A549 (cell line): ENCODE measurements around the gene FAM110C. TPM values are rescaled to one million over a fixed set of nuclear protein-coding genes. Genes with fewer than 3 reads are reported as not detected.
"Not testable (repeated sequence)": the region's sequence is repeated elsewhere in the genome, so short reads cannot be mapped to it uniquely, and the experiment has no call there.

Experiments
- ATAC-seq, 2 experiments: fragments of 200-7000 bp in 1 of 2; fragments of >200 bp in 1 of 2; cut with Nextera tagmentation in 1 of 2; cut with Tn5 transposase in 1 of 2; 3 replicates each; pipeline versions ENCODE4 v1.8.0 to v1.9.1; 2018 to 2020; ENCODE audit warnings: mild to moderate bottlenecking in 1 of 2, moderate library complexity in 1 of 2
- CTCF ChIA-PET: fragments of 300-600 bp; sonication (Branson Sonifier 250); formaldehyde crosslinking; extraction: SDS; loops from one replicate; lab custom pipeline; 2021; ENCODE audit warnings: antibody characterized with exemption, inconsistent platforms; lab: Yijun Ruan, JAX
- POLR2A ChIA-PET: fragments of 350-600 bp; formaldehyde crosslinking; extraction: SDS; loops from one replicate; lab custom pipeline; 2021; ENCODE audit warnings: antibody characterized with exemption, inconsistent platforms; lab: Yijun Ruan, JAX
- DNase-seq, 2 experiments: peaks; one replicate each; pipeline versions ENCODE4 v3.0.0 to v3.0.0-alpha.2; 2011 to 2016; ENCODE audit warnings: low read depth in 1 of 2, low spot score in 1 of 2
- FAIRE-seq: peaks from 2 replicates; lab custom pipeline; 2011; peaks lifted over from hg19 to GRCh38; lab: Jason Lieb, UNC
- H3K27ac ChIP-seq, 2 experiments: fragments of >200 bp; sonication (Bioruptor Twin); formaldehyde crosslinking; 3 replicates each; pipeline ENCODE4 v1.5.1; 2016 to 2017
- H3K4me1 ChIP-seq: fragments of >200 bp; sonication (Bioruptor Twin); formaldehyde crosslinking; 3 replicates; pipeline ENCODE4 v1.6.1; 2016
- H3K4me2 ChIP-seq: fragments of >200 bp; sonication (Bioruptor Twin); formaldehyde crosslinking; 3 replicates; pipeline ENCODE4 v1.6.1; 2016
- H3K4me3 ChIP-seq: fragments of >200 bp; sonication (Bioruptor Twin); formaldehyde crosslinking; 3 replicates; pipeline ENCODE4 v1.5.1; 2016
- H3K9me3 ChIP-seq: fragments of >200 bp; sonication (Bioruptor Twin); formaldehyde crosslinking; 3 replicates; pipeline ENCODE4 v1.6.1; 2016
- BHLHE40 ChIP-seq: IDR thresholded peaks from 2 replicates; pipeline ENCODE4 v1.6.1; 2012; ENCODE audit warnings: low read depth, low read length, inconsistent platforms
- CBX2 ChIP-seq: fragments of 200-600 bp; sonication (generic); IDR thresholded peaks from 2 replicates; pipeline ENCODE4 v1.6.1; 2016; ENCODE audit warnings: low read depth, mild to moderate bottlenecking, borderline replicate concordance
- CBX8 ChIP-seq: fragments of 200-600 bp; sonication (generic); IDR thresholded peaks from 2 replicates; pipeline ENCODE4 v1.6.1; 2016
- CHD2 ChIP-seq: fragments of 150-350 bp; IDR thresholded peaks from 2 replicates; pipeline ENCODE4 v1.6.1; 2014; ENCODE audit warnings: low read length; ENCODE audit not compliant: partially characterized antibody
- EHMT2 ChIP-seq: fragments of 200-600 bp; sonication (generic); IDR thresholded peaks from 2 replicates; pipeline ENCODE4 v1.6.1; 2016; ENCODE audit warnings: antibody characterized with exemption, low read depth, mild to moderate bottlenecking, moderate library complexity
- ESRRA ChIP-seq: fragments of 150-350 bp; IDR thresholded peaks from 2 replicates; pipeline ENCODE4 v1.6.1; 2014; ENCODE audit warnings: mild to moderate bottlenecking, low read length, borderline replicate concordance
- HDAC2 ChIP-seq: fragments of 200-600 bp; sonication (generic); IDR thresholded peaks from 2 replicates; pipeline ENCODE4 v1.6.1; 2016
- HMGXB4 ChIP-seq: fragments of 250-450 bp; sonication (Bioruptor Pico); IDR thresholded peaks from 2 replicates; pipeline ENCODE4 v1.5.0; 2021; ENCODE audit warnings: mild to moderate bottlenecking, moderate library complexity, borderline replicate concordance
- HOXB13 ChIP-seq: fragments of 250-450 bp; sonication (Bioruptor Pico); IDR thresholded peaks from 2 replicates; pipeline ENCODE4 v1.5.0; 2020; ENCODE audit warnings: low read depth, mild to moderate bottlenecking, moderate library complexity
- JUN ChIP-seq, 2 experiments: fragments of >200 bp; sonication (Bioruptor Twin); formaldehyde crosslinking; IDR thresholded peaks; 2 replicates in 1 of 2; 3 replicates in 1 of 2; pipeline ENCODE4 v1.6.1; 2016 to 2017
- KDM5A ChIP-seq: fragments of 200-600 bp; sonication (generic); IDR thresholded peaks from 2 replicates; pipeline ENCODE4 v1.6.1; 2016; ENCODE audit warnings: antibody characterized with exemption, mild to moderate bottlenecking
- MYC ChIP-seq: IDR thresholded peaks from 2 replicates; pipeline ENCODE4 v1.6.1; 2012; ENCODE audit warnings: mild to moderate bottlenecking, inconsistent platforms, low read length, improper control_type of control experiment, borderline replicate concordance
- POLR2AphosphoS2 ChIP-seq: conservative IDR thresholded peaks from 2 replicates; pipeline ENCODE4 v1.6.1; 2012; ENCODE audit warnings: low read length, improper control_type of control experiment, inconsistent platforms
- RAD21 ChIP-seq, 2 experiments: fragments of >200 bp in 1 of 2; sonication (Bioruptor Twin) in 1 of 2; formaldehyde crosslinking in 1 of 2; IDR thresholded peaks in 1 of 2; conservative IDR thresholded peaks in 1 of 2; 2 replicates in 1 of 2; 3 replicates in 1 of 2; pipeline ENCODE4 v1.6.1; 2012 to 2018; ENCODE audit warnings: inconsistent platforms in 1 of 2
- REST ChIP-seq: fragments of 200-600 bp; sonication (generic); IDR thresholded peaks from 2 replicates; pipeline ENCODE4 v1.6.1; 2016; ENCODE audit warnings: antibody characterized with exemption, mild to moderate bottlenecking, moderate library complexity
- SMC3 ChIP-seq: fragments of >200 bp; sonication (Bioruptor Twin); formaldehyde crosslinking; IDR thresholded peaks from 3 replicates; pipeline ENCODE4 v1.6.1; 2018; ENCODE audit warnings: inconsistent platforms
- SREBF2 ChIP-seq: fragments of 450-650 bp; IDR thresholded peaks from 2 replicates; pipeline ENCODE4 v1.6.1; 2014; ENCODE audit warnings: mild to moderate bottlenecking, moderate library complexity
- ZNF302 ChIP-seq: fragments of 250-450 bp; sonication (Bioruptor Pico); IDR thresholded peaks from 2 replicates; pipeline ENCODE4 v1.9.0; 2021; ENCODE audit warnings: inconsistent platforms, mild to moderate bottlenecking, moderate library complexity
- ZSCAN20 ChIP-seq: fragments of 250-450 bp; sonication (Bioruptor Pico); IDR thresholded peaks from 2 replicates; pipeline ENCODE4 v1.8.0; 2022; ENCODE audit warnings: mild to moderate bottlenecking, moderate library complexity
- WGBS: methylation state at CpG from one replicate; pipeline ENCODE4 v1.1.6; 2017; ENCODE audit errors: missing lambda C conversion rate; 5-methylcytosine and 5-hydroxymethylcytosine counted together
- polyA plus RNA-seq, 4 experiments: library from polyadenylated mRNA; depleted of rRNA in 3 of 4; stranded (reverse); fragments of >200 nt; fragmentation: RNase III in 1 of 4; extraction: RNeasy Plus Mini Kit Qiagen cat#74134 plus additional on column Dnase treatment in 1 of 4; gene quantifications; 2 replicates in 3 of 4; 3 replicates in 1 of 4; pipeline ENCODE4 v1.2.3, GENCODE V29; 2011 to 2017

The FAM110C gene
- polyA plus RNA-seq, 2 of the 4 experiments (the other 2 are of a cell fraction), result 0.08 to 0.35 TPM

- Histone ChIP-seq H3K4me1 (no peaks in the 10 kb centered on the region), H3K4me3 (no peak overlapping the region), H3K27ac (no peak overlapping the region), H3K4me2 (no peak overlapping the region), H3K9me3 (no peaks in the 10 kb centered on the region)
- FAIRE-seq (no peak), ATAC-seq (no peak), DNase-seq (no peak)
- ChIA-PET POLR2A (no interaction called here), CTCF (interaction anchor here (1.3 kb wide), 1 partner anchor 613 kb away, joined by 4 read pairs; no protein-coding TSS in a partner anchor)
- no peak for TF ChIP-seq KDM5A
- TF ChIP-seq BHLHE40, result no peak
- no peak for TF ChIP-seq MYC
- no peak for TF ChIP-seq ZNF302
- TF ChIP-seq SREBF2, result no peak
- TF ChIP-seq JUN (IDR thresholded peaks at IDR 0.05), result no peak
- no peak for TF ChIP-seq ZSCAN20 (CRISPR knock-in tag)
- no peak for TF ChIP-seq HMGXB4 (CRISPR knock-in tag)
- no peak for TF ChIP-seq CHD2
- no peak for TF ChIP-seq HOXB13 (CRISPR knock-in tag)
- no peak for TF ChIP-seq SMC3
- no peak for TF ChIP-seq CBX2
- TF ChIP-seq POLR2AphosphoS2, result no peak
- no peak for TF ChIP-seq HDAC2
- no peak for TF ChIP-seq RAD21 (conservative IDR thresholded peaks at IDR 0.05 in 1 of 2, IDR thresholded peaks at IDR 0.05 in 1 of 2)
- no peak for TF ChIP-seq CBX8
- TF ChIP-seq ESRRA, result no peak
- TF ChIP-seq REST, result no peak
- TF ChIP-seq EHMT2, result no peak
- WGBS, result 5% methylated on average over 1 of the region's 1 CpG
Observed at GRCh38 chr2:23283-23682, 23.0 kb downstream of the FAM110C start.

- DNase-seq, H3K4me3 ChIP-seq, ATAC-seq, POLR2A ChIA-PET, FAIRE-seq, H3K27ac ChIP-seq, H3K4me2 ChIP-seq, H3K9me3 ChIP-seq, H3K4me1 ChIP-seq: not testable (repeated sequence)
- CTCF ChIA-PET, result interaction anchor here (0.8 to 8.0 kb wide), 3 partner anchors 14 to 614 kb away, joined by 3 to 54 read pairs (median 4); no protein-coding TSS in a partner anchor
- 4% methylated on average over 4 of the region's 4 CpGs for WGBS
Observed at GRCh38 chr2:22244-22643, 24.1 kb downstream of the FAM110C start.

GRCh38 chr2:20259-20658 lies 26.0 kb downstream of the FAM110C start:
- WGBS, result 12% methylated on average over 4 of the region's 4 CpGs
- H3K9me3 ChIP-seq, H3K27ac ChIP-seq, FAIRE-seq, POLR2A ChIA-PET, ATAC-seq, H3K4me3 ChIP-seq, H3K4me2 ChIP-seq, H3K4me1 ChIP-seq, DNase-seq: not testable (repeated sequence)
- CTCF ChIA-PET, result interaction anchor here (4.5 to 8.0 kb wide), 2 partner anchors 122 to 271 kb away, joined by 33 to 54 read pairs; no protein-coding TSS in a partner anchor
